Adrenal gland (tissue), 12 donors: ENCODE data around the gene FAM184B. TPM values are rescaled to one million over a fixed set of nuclear protein-coding genes. Genes with fewer than 3 reads are reported as not detected.

Experiments used
- DNase-seq, 7 donors: peaks; one replicate each; pipeline ENCODE4 v3.0.0-alpha.2; 2019 to 2020
- H3K27ac ChIP-seq, 5 donors: fragments of 200-600 bp; sonication (generic) in 4 of 5; 1 replicate in 3 of 5; 2 replicates in 2 of 5; pipeline versions ENCODE4 v1.5.1 to v1.8.0; 2016 to 2020; ENCODE audit warnings: mild to moderate bottlenecking in 1 of 5
- H3K27me3 ChIP-seq: fragments of 200-600 bp; 2 replicates; pipeline ENCODE4 v1.8.0; 2021
- H3K36me3 ChIP-seq, 2 donors: fragments of 200-600 bp; replicated peaks in 1 of 2; 1 replicate in 1 of 2; 2 replicates in 1 of 2; pipeline versions ENCODE4 v1.5.1 to v1.8.0; 2018 to 2022
- H3K4me1 ChIP-seq, 2 donors: fragments of 200-600 bp; replicated peaks in 1 of 2; 1 replicate in 1 of 2; 2 replicates in 1 of 2; pipeline versions ENCODE4 v1.5.1 to v1.8.0; 2018 to 2021
- H3K4me3 ChIP-seq, 4 donors: fragments of 200-600 bp; sonication (generic) in 3 of 4; one replicate each; pipeline ENCODE4 v1.5.1; 2016 to 2018
- H3K9me3 ChIP-seq, 3 donors: fragments of 200-600 bp; sonication (generic) in 1 of 3; replicated peaks in 1 of 3; 1 replicate in 2 of 3; 2 replicates in 1 of 3; pipeline versions ENCODE4 v1.5.1 to v1.8.0; 2016 to 2021
- CTCF ChIP-seq, 6 experiments: fragments of 450-650 bp in 4 of 6; fragments of 200-600 bp in 2 of 6; sonication (generic) in 1 of 6; IDR thresholded peaks; 1 replicate in 5 of 6; 2 replicates in 1 of 6; pipeline versions ENCODE4 v1.5.1 to v1.8.0; 2016 to 2021; ENCODE audit warnings: antibody characterized with exemption in 6 of 6, mild to moderate bottlenecking in 2 of 6, moderate library complexity in 1 of 6
- POLR2A ChIP-seq, 2 donors: fragments of 450-650 bp; IDR thresholded peaks; one replicate each; pipeline ENCODE4 v1.6.1; 2017; ENCODE audit warnings: antibody characterized with exemption in 2 of 2, mild to moderate bottlenecking in 2 of 2, moderate library complexity in 1 of 2
- WGBS, 4 donors: extraction: QIAGEN DNeasy Blood & Tissue Kit in 2 of 4; methylation state at CpG; one replicate each; pipeline versions ENCODE4 v1.1.5 to v1.1.7; 2013 to 2017; 5-methylcytosine and 5-hydroxymethylcytosine counted together
- intact Hi-C, 2 donors: fragments of 100-400 bp; cut with DNase I; formaldehyde crosslinking; loops; one replicate each; pipeline versions ENCODE4 v1.14.1 to v1.15.0; 2022 to 2023
- polyA plus RNA-seq, 3 donors: library from polyadenylated mRNA; stranded (reverse); fragments of 200-250 nt in 2 of 3; fragments of 350-450 nt in 1 of 3; fragmentation: Illumina TruSeq in 1 of 3; extraction: RNeasy Lipid Tissue Mini Kit (QIAGEN cat#74804) in 1 of 3; gene quantifications; one replicate each; pipeline ENCODE4 v1.2.3, GENCODE V29; 2013 to 2014
- total RNA-seq, 9 donors: library from RNA; depleted of rRNA in 4 of 9; stranded (reverse); fragments of >200 nt in 4 of 9; fragments of 120-200 nt in 1 of 9; fragmentation: NEBNext Ultra II Directional in 1 of 9; extraction: Animal tissue kit (Norgen Biotek cat#: 25700) in 1 of 9; gene quantifications; one replicate each; pipeline versions ENCODE4 v1.1.0 to v1.2.4, GENCODE V29; 2013 to 2023
- donor health status: healthy with polysubstance abuse.
- donor health status: Bipolar disorder and iron deficiency.
- donor health status: DM: yes; HTN: yes; CAD: no.
- donor health status: DM: no; HTN: no; CAD: no.
- donor health status: DM: no; HTN: no; CAD: no.
- donor health status: DM: yes; HTN: yes; CAD: no.

Gene FAM184B
- total and polyA plus RNA-seq, 12 donors = under 0.01 to 0.17 (median 0.08) TPM; not detected in 5

DNA sequence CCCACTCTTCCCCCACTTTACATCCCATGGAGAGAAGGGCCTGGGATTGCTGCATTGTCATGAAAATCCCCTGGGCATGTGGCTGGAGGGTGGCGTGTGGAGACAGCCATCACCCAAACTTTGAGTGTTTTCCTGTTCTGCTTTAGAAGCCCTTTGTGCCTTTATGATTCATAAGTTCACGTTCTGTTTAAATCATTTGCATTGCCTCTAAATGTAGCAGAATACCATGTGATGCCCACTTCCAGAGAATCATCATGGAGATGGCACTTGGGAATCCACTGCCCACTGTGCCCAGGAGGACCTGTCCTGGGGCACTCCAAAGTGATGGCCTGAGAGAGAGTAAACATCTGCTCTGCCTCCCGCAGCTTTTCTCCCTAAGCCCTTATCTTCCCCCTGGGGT lies 114.2 kb downstream of the FAM184B start:
- no peaks in the 10 kb centered on the region for H3K4me1 ChIP-seq
- 71 to 92% (median 76%) methylated on average over 3 of the region's 3 CpGs for WGBS, 4 donors
- no peak overlapping the region for H3K27ac ChIP-seq
- intact Hi-C loops = no loop called here
- H3K4me3 ChIP-seq = no peak overlapping the region
- no peak for DNase-seq
- H3K27me3 ChIP-seq = no peaks in the 10 kb centered on the region
- no peaks in the 10 kb centered on the region for H3K9me3 ChIP-seq
- TF ChIP-seq CTCF (IDR thresholded peaks at IDR 0.05) = no peak
- no peak for TF ChIP-seq POLR2A (IDR thresholded peaks at IDR 0.05)
- H3K36me3 ChIP-seq = no peaks in the 10 kb centered on the region

GRCh38 chr4:17665852-17666251 lies 115.6 kb downstream of the FAM184B start:
- Histone ChIP-seq H3K27ac (no peak overlapping the region), H3K4me1 (no peaks in the 10 kb centered on the region), H3K4me3 (no peak overlapping the region), H3K9me3 (no peaks in the 10 kb centered on the region), H3K36me3 (no peaks in the 10 kb centered on the region), H3K27me3 (no peaks in the 10 kb centered on the region)
- no peak for DNase-seq
- 43 to 68% (median 56%) methylated on average over 3 of the region's 3 CpGs for WGBS, 4 donors
- TF ChIP-seq CTCF (IDR thresholded peaks at IDR 0.05) = no peak
- TF ChIP-seq POLR2A (IDR thresholded peaks at IDR 0.05) = no peak
- intact Hi-C loops = no loop called here

GRCh38 chr4:17665346-17665745 lies 116.1 kb downstream of the FAM184B start:
- no peak overlapping the region for H3K27ac ChIP-seq
- no peak for DNase-seq
- TF ChIP-seq CTCF (IDR thresholded peaks at IDR 0.05) (no peak), POLR2A (IDR thresholded peaks at IDR 0.05) (no peak)
- H3K9me3 ChIP-seq = no peaks in the 10 kb centered on the region
- H3K27me3 ChIP-seq = no peaks in the 10 kb centered on the region
- 53 to 71% (median 62%) methylated on average over 1 of the region's 1 CpG for WGBS, 4 donors
- intact Hi-C loops = no loop called here
- H3K4me3 ChIP-seq = no peak overlapping the region
- no peaks in the 10 kb centered on the region for H3K36me3 ChIP-seq
- no peaks in the 10 kb centered on the region for H3K4me1 ChIP-seq

DNA sequence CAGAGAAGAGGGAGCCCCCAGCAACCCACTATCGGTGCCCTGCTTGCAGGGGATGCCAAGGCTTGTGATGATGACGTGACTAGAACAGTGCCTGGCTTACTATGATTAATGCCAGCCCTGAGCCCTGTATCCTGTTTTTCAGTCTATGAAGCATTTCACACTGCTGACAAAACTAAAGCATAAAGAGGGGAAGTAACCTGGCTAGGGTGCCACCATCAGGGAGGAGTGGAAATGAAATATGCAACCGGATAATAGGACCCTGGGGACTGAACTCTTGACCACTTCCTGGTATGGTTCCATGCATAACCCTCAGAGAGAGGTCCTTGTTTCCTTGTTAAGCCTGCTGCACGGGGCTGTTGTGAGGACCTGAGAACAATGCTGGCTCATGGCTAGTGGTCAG lies 116.7 kb downstream of the FAM184B start:
- H3K27ac ChIP-seq = no peak overlapping the region
- TF ChIP-seq POLR2A (IDR thresholded peaks at IDR 0.05) (no peak), CTCF (IDR thresholded peaks at IDR 0.05) (no peak)
- no peaks in the 10 kb centered on the region for H3K36me3 ChIP-seq
- 53 to 64% (median 58%) methylated on average over 4 of the region's 4 CpGs for WGBS, 4 donors
- no peaks in the 10 kb centered on the region for H3K9me3 ChIP-seq
- DNase-seq = no peak
- no peaks in the 10 kb centered on the region for H3K27me3 ChIP-seq
- no peaks in the 10 kb centered on the region for H3K4me1 ChIP-seq
- intact Hi-C loops = no loop called here
- no peak overlapping the region for H3K4me3 ChIP-seq
